Activated CD8-positive, alpha-beta memory T cell treated with anti-CD3 and anti-CD28 coated beads, Interleukin-2, amount 50 U/mL, for 24 hours (primary cell): Measurements from ENCODE around the gene OR1L1.

Experiments used
- DNase-seq: peaks from one replicate; pipeline ENCODE4 v3.0.0-alpha.2; 2020; ENCODE audit errors: extremely low read depth

OR1L1 gene

DNA sequence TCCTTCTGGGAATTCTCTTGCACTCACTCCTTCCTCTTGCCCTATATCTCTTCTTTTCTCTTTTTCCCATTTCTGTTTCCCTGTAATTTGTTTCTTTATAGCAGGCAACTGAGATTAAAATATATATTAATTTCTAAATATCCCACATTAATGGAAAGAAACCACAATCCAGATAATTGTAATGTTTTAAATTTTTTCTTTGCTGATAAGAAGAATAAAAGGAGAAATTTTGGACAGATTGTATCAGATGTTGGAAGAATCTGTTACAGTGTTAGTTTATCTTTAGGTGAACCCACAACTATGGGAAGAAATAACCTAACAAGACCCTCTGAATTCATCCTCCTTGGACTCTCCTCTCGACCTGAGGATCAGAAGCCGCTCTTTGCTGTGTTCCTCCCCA lies at the start of gene OR1L1:
Gene OR1L1 (plus strand): TSS at position 301 of the 400 bp plus-strand sequence. CDS start 0 bp downstream, at position 301.
- no peak for DNase-seq

- DNase-seq: no peak
Measured at GRCh38 chr9:122614362-122614761, 47.2 kb upstream of the OR1L1 start, which contains the start of gene OR1Q1. OR1Q1 (plus strand) TSS chr9:122614738; CDS start chr9:122614738, 0 bp downstream.

DNA sequence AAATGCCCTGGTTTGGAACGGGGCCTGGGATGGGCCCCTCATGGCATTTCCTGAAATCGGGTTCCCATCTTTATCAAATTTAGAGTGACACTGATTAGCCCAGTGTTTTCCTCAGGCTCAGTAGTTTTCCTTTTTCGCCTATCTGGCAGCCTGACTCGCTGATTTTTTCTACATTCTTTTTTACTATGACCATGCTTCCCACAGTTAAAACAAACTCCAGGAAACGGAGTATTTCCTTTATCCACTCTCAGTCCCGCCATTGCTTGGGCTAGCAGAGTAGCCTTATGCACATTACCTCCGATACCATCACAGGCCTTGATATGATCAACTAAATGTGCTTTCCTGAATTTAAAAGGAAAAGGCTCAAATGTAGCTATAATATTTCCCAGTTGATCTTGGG lies 41.5 kb upstream of the OR1L1 start:
- DNase-seq: no peak

- DNase-seq: no peak
Measured at GRCh38 chr9:122642226-122642625, 19.3 kb upstream of the OR1L1 start.

DNA sequence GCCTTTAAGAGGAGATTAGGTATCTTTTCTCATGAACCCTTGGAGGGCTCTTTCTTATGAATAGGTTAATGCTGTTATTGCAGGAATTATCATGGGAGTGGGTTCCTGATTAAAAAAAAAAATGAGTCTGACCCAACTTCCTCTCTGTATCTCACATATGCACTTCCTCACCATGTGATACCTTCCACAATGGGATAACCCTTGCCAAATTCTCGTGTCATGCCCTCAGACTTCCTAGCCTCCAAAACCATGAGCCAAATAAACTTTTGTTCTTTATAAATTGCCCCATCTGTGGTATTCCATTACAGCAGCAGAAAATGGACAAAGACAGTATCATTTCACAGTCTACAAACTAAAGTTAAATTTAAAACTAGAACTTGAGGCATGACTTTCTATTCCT lies 5.1 kb upstream of the OR1L1 start:
- DNase-seq: no peak

DNA sequence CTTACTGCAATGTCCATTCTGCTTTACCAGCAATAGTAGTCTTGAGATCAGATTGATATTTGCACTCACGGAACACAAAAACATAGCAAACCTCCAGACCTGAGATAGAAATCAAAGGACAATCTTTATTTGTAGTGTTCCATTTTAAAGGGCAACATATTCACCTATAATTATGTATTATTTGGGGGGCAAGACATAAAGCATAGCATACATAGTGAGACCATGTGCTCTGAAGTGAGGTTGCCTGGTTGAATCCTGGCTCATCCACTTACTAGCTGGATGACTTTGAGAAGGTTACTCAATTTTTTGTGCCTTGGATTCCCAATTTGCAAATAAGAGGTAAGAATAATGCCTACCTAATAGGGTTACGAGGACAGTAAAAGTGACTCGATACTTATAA lies 4.0 kb upstream of the OR1L1 start, which contains the start of gene OR1B1:
Gene OR1B1 (minus strand): TSS at position 101 of the 400 bp plus-strand sequence.
- no peak for DNase-seq

DNA sequence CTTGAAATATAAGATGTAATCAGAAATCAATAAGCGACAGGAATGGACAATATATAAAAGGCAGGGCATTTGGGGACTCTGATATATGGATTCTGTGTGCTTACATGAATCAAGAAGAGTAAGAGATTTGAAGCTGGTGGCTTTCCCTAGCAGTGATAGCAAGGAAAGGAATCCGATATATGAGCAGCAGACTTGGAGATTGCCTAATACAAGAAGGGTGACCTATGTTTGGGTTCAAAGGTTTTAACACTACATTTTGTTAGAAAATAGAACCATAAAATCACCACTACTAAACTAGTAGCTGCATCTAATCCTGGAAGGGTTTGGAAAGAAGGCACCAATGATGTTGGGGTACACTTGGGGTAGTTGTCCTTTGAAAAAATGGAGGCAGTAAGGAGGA lies 11.0 kb downstream of the OR1L1 start:
- DNase-seq: no peak

- DNase-seq: no peak
Measured at GRCh38 chr9:122684851-122685250, 23.3 kb downstream of the OR1L1 start.

DNA sequence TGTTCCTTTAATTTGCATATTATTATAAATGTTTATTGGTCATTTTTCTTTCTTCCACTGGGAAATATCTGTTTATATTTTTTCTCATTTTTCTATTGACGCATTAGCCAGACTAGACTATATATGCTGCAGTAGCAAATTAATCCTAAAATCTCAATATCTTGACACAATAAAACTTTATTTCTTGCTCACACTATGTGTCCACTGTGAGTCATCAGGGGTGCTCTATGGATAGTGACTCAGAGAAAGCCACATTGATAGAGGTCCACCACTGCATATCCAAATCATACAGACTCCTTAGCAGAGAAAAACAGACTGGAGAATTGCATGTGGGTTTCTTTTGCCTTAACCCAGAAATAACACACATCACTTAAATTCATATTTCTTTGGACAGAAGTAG lies 34.2 kb downstream of the OR1L1 start:
- no peak for DNase-seq
